ENCODE measurements around the gene HCFC1.
"Not testable (repeated sequence)": the region's sequence is repeated elsewhere in the genome, so short reads cannot be mapped to it uniquely, and the experiment has no call there.

HCFC1 gene

DNA sequence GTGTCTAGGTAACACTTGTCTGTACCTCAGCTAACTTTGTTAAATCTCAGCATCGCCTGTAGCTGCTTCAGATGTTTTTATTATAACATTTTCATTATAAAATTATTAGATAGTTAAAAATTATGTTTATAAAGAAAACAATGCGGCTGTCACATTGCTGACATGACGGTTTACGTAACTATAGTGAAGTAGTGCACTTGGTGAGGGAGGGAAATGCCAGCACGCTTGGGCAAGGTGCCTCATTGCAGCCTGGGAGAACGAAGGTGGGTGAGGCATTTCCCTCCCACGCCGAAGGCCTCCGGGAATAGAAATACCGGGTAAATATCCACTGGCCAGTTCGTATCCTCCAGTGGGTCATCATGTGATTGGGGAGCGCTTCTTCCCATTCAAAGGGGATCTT is 16.9 kb upstream of the HCFC1 start:
- ChIA-PET CTCF (interaction anchor here (1.2 kb wide), 1 partner anchor 25 kb away, joined by 4 read pairs; no protein-coding TSS in a partner anchor), POLR2A (no interaction called here)
- H3K4me3 ChIP-seq (ENCODE audit: low read depth, low read length): no peak overlapping the region
- DNase-seq (ENCODE audit: low read depth, low spot score): no peak
- TF ChIP-seq, protein P1, sequence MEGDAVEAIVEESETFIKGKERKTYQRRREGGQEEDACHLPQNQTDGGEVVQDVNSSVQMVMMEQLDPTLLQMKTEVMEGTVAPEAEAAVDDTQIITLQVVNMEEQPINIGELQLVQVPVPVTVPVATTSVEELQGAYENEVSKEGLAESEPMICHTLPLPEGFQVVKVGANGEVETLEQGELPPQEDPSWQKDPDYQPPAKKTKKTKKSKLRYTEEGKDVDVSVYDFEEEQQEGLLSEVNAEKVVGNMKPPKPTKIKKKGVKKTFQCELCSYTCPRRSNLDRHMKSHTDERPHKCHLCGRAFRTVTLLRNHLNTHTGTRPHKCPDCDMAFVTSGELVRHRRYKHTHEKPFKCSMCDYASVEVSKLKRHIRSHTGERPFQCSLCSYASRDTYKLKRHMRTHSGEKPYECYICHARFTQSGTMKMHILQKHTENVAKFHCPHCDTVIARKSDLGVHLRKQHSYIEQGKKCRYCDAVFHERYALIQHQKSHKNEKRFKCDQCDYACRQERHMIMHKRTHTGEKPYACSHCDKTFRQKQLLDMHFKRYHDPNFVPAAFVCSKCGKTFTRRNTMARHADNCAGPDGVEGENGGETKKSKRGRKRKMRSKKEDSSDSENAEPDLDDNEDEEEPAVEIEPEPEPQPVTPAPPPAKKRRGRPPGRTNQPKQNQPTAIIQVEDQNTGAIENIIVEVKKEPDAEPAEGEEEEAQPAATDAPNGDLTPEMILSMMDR (IDR thresholded peaks at IDR 0.05; ENCODE audit: insufficient read depth, low read length, missing control alignments): no peak

DNA sequence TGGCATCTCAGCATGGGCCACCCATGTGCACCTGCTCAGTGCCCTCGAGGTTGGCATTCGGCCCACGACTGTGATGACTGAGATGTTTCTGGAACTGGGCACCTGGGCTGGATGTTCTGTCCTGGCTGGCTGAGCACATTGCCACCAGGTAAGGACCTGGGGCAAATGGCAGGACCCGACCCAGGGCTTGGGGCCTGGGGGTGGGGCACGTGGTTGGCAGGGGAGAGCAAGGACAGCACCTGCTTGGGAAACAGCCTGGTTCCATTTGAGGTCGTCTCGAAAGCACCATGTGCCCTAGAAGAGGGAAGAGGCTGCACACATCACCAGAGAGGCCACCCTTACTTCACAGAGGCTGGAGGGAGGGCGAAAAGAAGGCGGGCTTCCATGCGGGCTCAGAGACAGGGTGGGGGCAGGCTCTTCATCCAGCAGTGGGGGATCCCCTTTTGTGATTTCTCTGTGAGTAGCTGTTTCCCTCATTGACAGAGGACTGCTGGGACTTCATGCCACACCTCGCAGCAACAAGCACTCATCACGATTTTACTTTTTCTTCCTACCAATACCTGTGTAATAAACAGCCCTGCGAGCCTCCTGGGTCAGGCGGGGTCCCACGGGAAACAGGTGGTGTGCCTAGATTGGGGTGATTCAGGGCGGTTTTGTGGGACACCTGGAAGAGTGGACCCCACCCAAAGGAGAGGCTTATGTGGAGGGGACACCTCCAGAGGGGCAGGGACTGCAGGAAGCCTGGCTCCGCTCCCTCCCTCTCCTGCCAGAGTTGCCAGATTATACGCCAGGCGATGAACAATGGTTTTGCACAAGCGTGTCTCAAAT is 12.9 kb upstream of the HCFC1 start:
- no peak overlapping the region for H3K4me3 ChIP-seq (ENCODE audit: low read depth, low read length)
- DNase-seq (ENCODE audit: low read depth, low spot score): no peak
- POLR2A ChIA-PET: no interaction called here
- CTCF ChIA-PET: interaction anchor here (1.5 kb wide), 1 partner anchor 28 kb away, joined by 3 read pairs; no protein-coding TSS in a partner anchor
- TF ChIP-seq, protein P1 (IDR thresholded peaks at IDR 0.05; ENCODE audit: insufficient read depth, low read length, missing control alignments): no peak

DNA sequence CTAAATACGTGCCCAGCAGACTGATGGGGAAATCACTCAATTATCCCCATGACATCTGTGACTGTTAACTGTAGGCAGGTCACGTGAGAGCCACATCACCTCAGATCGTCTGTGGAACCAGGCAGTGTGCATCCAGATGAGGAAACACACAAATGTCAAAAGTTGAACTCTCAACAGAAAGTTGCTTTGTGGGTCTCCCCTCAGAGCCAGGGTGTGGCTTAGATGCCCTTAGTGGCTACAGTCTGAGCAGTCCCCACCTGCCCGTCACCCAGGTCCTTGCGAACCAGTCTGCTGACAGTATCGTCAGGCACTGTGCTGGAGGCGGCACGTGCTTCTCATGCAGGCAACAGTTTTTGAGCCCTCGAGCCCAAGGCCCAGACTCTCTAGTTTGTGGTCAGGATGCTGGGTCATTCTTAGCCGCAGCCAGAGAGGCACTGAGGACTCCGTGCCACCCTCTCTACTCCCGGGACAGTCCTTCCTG is 11.7 kb upstream of the HCFC1 start:
- no peak overlapping the region for H3K4me3 ChIP-seq (ENCODE audit: low read depth, low read length)
- ChIA-PET CTCF (no interaction called here), POLR2A (no interaction called here)
- TF ChIP-seq, protein P1 (IDR thresholded peaks at IDR 0.05; ENCODE audit: insufficient read depth, low read length, missing control alignments): no peak
- no peak for DNase-seq (ENCODE audit: low read depth, low spot score)

- DNase-seq (ENCODE audit: low read depth, low spot score): no peak
- no peak overlapping the region for H3K4me3 ChIP-seq (ENCODE audit: low read depth, low read length)
- ChIA-PET CTCF (interaction anchor here (1.2 kb wide), 1 partner anchor 391 kb away, joined by 3 read pairs; no protein-coding TSS in a partner anchor), POLR2A (no interaction called here)
- TF ChIP-seq, protein P1 (IDR thresholded peaks at IDR 0.05; ENCODE audit: insufficient read depth, low read length, missing control alignments): no peak
Observed at GRCh38 chrX:153981771-153982533, 10.3 kb upstream of the HCFC1 start.

DNA sequence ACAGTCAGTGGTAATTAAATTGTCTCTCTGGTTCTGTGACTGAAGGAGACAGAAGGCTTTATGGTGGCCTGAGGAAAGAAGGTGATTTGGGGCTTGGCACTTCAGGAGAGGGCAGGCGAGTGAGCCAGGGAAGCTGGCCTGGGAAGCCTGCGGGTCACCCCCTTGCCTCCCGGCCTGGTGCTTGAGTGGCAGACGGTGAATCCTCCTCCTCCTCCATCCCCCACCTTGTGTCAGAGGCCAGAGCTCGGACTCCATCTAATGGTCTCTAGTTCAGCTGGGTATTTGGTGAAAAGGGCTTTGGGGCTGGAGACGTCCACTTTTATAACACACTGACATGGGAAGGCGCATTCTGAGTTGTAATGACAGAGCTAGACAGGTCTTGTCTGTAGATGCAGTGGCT is 9.6 kb upstream of the HCFC1 start:
- DNase-seq (ENCODE audit: low read depth, low spot score): no peak
- ChIA-PET POLR2A (no interaction called here), CTCF (interaction anchor here (1.2 to 1.4 kb wide), 3 partner anchors 32 to 392 kb away, joined by 3 to 4 read pairs (median 3); no protein-coding TSS in a partner anchor)
- H3K4me3 ChIP-seq (ENCODE audit: low read depth, low read length): no peak overlapping the region
- TF ChIP-seq, protein P1 (IDR thresholded peaks at IDR 0.05; ENCODE audit: insufficient read depth, low read length, missing control alignments): no peak

- POLR2A ChIA-PET; DNase-seq (ENCODE audit: low read depth, low spot score); H3K4me3 ChIP-seq (ENCODE audit: low read depth, low read length): not testable (repeated sequence)
- CTCF ChIA-PET: interaction anchor here (1.2 to 1.4 kb wide), 3 partner anchors 32 to 393 kb away, joined by 3 to 4 read pairs (median 3); no protein-coding TSS in a partner anchor
Observed at GRCh38 chrX:153980394-153980793, 8.8 kb upstream of the HCFC1 start.
